ENCODE data around the gene MTHFR.
A peak's percentile ranks its signal among the peaks of the same experiment; 100 is the strongest.
"Not testable (repeated sequence)": the region's sequence is repeated elsewhere in the genome, so short reads cannot be mapped to it uniquely, and the experiment has no call there.

Gene MTHFR

DNA sequence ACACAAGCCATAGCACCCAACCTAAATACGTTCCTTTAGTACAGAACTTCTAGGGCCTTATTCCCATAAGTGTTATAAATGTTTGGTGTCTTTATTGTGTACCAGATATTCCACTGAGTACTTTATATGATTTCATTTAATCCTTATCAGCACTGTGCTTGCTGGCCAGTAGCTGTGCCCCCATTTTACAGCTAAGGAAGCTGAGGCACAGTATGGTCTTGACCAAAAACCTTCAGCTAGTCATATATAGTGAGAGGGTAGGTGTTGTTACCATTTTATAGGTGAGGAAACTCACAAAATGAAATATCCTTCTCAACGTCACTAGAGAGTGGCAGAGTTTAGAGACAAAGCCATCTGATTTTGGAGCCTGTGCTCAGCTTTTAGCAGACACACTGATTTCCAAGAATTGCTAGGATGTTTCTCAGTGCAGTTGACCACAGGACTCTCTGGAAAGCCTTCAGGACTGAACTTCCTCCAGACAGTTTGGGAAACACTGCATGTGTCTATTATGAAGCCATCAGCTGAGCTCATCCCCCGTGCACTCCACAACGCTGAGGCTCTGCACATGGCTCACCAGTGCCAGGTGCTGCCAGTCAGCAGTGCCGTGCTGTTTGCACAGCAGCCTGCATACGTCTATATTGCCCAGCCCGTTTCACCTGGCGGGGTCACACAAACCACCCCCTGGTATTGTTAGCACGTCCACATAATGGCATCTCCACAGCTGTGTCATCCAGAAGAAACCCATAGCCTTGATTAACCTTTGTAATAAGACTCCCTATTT is 26.4 kb upstream of the MTHFR start:
- no peak for DNase-seq

DNA sequence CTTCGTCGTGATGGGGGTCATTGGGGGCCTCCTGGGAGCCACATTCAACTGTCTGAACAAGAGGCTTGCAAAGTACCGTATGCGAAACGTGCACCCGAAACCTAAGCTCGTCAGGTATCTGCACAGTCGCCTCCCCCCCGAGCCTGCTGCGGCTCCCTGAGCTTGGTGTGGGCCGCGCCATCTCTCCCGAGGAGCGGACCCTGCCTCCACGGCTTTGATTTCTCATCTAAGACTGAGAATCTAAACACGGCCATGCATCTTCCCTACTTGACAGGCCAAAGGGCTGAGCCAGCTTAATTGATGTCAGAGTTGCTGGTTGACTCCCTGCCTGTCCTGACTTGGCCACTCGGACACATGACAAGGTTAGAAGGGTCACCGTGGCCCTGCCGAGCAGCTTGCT is 22.7 kb upstream of the MTHFR start:
- no peak for DNase-seq

DNA sequence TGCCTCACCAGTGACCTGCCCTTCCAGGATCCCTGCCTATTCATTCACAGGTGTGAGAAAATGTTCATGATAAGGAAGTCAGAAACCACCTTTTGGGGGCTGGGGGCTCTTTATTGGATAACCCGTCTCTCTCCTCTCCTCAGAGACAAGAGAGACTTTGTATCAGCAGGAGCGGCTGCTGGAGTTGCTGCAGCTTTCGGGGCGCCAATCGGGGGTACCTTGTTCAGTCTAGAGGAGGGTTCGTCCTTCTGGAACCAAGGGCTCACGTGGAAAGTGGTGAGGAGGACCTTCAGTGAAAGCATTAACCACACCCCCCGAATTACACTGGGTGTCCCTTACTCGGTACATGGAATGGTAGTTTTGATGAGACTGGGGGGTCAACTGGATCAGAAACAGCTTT is 21.2 kb upstream of the MTHFR start:
- DNase-seq: no peak

DNA sequence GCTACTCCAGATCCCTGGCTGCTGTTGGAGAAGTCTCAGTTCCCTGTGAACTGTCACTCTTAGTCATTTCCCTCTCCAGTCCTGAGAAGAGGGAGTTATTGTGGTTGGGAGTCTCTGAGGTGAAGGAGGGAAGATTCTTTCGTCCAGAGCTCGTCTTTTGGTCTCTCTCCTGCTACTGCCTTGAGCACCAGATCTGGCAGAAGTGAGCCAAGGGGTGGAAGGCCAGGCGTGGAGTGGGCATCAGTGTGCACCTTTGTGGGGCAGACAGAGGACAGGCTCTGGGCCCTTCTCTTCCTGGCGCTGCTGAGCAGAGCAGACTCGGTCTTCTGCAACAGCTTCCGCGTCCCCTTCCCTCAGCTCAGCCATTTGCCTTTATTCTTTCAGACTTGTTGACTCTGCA is 19.4 kb upstream of the MTHFR start:
- no peak for DNase-seq

DNA sequence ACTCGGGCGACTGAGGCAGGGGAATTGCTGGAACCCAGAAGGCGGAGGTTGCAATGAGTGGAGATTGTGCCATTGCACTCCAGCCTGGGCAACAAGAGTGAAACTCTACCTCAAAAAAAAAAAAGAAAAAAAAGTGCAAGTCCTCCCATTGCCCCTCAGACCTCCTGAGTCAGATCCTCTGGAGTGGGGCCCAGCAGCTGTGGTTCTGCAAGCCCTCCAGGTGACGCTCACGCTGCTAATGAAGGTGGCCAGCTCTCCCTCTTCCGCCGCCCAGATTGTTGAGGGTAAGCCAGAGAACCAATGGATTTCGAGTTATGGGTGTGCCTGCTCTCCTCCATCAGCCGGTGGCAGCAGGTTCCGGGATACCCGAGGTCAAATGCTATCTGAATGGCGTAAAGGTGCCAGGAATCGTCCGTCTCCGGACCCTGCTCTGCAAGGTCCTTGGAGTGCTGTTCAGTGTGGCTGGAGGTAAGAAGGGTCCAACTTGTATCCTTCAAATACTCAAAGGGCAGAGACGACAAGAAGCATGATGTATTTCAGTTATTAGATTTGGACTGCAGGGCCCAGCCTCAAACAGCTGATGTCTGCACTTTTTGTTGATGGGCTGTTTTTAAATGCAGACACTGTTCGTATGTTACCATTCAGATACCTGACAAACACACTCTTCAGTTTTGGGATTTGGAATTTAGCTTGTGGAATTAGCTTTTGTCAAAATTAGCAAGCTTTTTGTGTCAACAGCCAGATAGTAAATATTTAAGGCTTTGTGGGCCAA is 17.8 kb upstream of the MTHFR start:
- no peak for DNase-seq

DNA sequence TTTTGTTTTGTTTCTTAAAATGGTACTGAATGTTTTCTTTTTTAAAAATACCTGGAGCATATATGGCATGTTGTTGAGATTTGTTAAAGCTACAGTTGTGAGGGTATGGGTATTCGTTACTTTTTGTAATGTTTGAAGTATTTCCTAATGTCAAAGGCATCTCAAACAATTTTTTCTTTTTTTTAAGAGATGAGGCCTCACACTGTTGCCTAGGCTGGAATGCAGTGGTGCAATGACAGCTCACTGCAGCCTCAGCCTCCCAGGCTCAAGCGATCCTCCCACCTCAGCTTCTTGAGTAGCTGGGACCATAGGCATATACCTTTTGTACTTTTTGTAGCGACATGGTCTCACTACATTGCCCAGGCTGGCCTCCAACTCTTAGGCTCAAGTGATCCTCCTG is 16.3 kb upstream of the MTHFR start:
- no peak for DNase-seq

DNA sequence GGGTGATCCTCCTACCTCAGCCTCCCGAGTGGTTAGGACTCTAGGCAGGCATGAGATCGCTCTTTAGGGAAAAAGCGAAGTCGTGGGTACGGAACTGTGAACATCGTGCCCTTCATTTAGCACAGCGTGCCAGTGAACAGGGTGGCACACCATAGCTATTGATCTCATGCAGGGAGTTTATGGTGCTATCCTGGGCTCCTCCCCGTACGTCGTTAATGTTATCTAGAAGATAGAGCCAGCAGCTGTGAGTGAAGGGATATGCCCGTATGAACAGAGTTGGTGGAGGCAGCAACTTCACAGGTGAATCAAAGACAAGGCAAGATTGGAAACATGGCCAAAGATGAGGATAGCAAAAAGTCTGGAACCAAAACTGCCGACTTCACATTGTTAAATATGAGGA is 11.4 kb upstream of the MTHFR start:
- DNase-seq: no peak

DNA sequence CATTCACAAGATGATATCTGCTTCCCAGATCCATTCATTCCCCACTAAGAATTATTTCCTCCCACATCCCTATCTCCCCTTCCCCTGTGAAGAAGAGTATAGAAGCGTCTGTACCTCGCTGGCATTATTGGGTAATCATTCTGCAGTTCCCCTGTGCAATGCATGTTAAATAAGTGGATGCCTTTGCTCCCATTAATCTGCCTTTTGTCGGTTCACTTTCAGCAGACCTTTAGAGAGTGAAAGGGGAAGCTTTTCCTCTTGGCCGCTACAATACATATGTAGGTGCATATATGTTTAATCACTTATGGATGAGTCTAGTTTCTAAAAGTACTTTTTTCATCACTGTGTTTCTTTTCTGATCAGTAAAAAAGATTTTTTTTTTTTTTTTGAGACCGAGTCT is 7.3 kb upstream of the MTHFR start:
- DNase-seq: no peak

DNA sequence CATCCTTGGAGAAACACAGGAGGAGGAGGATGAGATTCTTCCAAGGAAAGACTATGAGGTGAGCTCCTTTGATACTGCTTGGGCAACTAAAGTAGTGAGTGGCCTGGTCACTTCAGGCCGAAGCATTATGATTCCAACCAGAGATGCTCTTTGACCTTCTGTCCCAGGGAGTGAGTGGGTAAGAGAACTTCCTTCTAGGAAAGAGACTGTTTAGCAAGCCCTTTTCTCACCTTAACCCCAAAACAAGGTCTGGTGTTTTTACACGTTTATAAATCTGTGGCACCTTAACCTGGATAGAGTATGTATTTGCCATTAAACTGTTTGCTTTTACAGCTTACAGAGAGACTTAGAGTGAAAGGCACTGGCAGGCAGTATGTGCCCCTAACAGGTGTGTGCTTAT is 1.4 kb upstream of the MTHFR start:
- DNase-seq: no peak

DNA sequence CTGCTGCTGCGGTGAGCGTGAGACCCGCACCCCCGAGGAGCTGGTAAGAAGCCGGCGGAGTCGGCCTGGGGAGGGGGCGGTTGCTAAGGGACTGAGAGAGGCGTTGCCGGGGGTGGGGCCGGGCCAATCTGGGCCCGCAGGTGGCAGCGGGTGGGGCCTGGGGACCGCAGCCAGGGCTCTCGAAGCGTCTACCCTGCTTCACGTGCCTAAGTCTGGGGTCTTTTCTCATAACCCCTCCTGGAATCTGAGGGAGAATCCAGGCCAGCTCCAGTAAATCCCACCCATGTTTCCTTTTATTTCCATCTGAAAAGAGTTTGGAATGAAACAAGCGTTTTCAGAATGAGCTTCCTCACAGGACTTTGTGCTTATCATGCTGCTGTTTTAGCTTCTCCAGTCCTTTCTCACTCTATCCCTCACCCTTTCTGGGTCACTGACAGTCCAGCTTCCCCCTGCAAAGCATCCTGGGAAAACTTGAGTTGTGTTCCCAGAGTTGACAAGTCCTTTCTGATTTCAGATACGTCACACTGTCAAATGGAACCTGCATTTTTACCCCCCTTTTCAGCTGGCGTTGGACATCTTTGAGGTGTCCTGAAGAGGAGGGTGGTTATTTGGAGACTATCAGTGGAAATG is 658 bp upstream of the MTHFR start:
- DNase-seq: no peak

DNA sequence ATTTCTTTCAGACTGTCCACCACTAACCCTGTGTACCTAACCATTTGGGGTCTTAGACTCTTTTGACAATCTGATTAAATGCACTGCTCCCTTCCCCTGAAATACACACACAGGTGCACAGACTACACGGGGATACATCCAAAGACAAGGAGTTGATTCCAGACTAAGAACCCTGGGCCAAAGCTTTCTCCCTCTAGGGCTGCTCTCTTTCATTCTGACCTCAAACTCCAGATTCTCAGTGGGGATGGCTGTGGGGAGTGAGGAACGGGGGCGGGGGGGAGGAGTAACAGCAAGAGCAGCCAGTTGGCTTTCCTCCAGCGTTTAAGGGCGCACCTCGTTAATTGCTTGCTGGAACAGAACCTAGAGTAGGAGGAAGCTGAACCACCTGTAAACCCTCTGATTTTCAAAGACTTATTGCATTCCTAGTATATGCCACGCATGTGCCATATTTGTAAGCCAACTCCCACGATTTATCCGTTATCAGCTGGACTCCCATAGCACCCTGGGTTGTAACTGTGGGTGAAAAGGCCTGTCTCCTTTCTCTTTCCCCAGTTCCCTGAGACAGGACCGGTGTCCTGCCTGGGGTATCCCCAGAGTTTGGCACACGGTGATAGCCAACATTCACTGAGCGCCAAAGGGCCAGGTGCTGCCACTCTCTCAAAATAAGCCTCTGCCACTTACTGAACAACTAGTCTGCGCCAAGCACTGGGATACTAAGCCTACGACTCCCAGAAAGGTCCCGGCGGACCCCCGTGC is 920 bp downstream of the MTHFR start:
- DNase-seq: no peak

DNA sequence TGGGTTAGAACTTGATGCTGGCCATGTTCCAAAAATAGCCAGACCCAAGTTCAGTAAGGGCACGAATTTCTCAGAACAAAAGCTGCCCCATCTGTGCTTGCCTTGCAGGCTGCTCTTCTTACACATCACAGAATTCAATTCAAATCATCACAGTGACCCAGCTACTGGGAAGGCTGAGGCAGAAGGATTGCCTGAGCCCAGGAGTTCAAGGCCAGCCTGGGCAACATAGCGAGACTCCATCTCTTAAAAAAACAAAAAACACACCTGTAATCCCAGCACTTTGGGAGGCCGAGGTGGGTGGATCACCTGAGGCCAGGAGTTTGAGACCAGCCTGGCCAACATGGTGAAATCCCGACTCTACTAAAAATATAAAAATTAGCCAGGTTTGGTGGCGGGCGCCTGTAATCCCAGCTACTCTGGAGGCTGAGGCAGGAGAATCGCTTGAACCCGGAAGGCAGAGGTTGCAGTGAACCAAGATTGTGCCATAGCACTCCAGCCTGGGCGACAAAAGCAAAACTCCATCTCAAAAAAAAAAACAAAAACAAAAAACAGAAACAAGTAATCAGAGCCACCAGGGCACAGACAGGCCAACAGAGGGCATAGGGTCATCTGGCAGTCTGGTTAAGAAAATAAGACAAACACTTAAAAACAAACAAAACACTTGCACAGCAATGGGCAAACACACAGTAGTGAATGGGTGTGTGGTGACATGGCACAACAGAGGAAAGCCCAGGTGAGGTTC is 1.7 kb downstream of the MTHFR start:
- DNase-seq: not testable (repeated sequence)

DNA sequence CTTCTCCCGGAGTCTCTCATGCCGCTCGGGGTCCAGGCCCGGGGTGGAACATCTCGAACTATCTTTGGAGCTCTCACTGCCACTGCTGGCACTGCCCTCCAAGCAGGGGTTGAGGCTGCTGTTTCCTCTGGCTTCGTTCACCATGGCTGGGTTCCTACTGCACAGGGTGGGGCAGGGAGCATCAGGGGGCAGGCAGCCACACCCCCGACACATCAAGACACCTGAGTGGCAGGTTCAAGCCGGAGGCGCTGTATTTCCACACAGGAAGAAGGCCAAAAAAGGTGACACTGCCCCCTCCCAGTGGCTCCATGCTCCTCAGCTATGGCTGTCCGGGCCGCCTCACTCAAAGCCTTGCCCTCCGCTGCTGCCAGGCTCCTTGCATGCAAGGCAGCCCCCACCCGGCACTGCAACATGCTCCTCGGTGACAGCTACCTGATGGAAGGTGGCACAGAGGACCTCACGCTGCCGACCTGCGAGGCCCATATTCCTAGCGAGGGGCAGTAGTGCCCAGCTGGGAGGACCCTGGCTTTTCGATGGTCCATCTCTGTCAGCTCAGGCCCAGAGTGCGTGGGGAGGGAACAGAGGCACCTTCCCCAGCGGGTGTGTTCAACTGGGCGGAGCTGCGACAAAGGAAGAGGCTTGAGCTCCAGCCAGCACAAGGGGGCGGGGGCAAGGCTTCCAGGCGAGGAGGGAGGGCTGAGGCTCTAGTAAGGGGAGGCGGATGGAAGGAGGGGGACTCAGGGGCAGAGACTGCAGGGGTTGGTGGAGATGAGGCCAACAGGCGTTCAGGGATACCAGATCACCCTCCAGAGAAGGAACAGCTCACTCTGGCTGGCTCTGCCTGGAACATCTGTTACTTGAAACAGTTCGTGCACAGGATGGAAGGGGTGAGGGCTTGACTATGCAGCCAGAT is 2.5 kb downstream of the MTHFR start:
- peak; percentile 81 for DNase-seq

DNA sequence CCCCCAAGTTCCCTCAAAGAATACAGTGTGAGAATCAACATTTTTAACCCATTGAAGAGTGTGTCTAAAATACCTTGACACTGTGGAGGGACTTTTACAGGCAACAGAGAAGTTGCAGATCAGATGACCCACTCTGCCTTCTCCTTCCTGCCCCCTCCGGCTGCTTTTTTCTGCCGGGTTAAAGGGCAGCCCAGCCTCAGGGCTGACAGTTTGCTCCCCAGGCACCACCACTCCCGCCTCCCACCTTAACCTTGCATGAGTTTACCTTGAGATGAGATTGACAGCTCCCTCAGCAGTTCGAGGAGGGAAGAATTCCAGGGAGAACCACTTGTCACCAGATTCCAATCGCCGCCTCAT is 3.2 kb downstream of the MTHFR start:
- DNase-seq: no peak

DNA sequence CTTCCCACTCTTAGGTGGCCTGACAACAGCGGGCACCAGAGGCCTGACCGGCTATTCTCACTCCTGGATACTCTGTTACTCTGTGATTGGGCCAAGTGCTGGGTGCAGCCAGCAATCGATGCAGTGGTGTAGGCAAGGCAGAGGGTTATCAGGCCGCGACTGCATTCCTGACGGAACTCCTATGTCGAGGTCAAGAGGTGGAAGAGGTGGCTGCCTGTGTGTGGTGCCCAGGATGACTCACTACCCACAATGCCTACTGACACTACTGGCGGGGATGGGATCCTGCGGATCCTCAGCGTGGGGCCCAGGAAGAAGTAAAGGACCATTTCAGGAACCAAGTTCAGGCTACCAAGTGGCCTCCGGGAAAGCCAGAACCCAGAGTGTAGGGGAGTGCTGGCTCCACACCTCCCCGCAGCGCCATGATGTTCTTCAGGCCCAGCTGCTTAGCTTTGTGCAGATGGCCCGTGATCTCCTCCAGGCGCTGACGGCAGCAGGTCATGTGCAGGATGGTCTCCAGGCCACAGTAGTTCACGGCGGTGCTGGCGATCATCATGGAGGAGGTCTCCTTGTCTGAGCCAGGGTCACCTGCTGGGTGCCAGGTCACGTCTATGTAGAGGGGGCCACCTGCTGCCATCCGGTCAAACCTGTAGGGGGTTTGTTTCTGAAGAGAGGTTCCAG is 4.9 kb downstream of the MTHFR start:
- no peak for DNase-seq

DNA sequence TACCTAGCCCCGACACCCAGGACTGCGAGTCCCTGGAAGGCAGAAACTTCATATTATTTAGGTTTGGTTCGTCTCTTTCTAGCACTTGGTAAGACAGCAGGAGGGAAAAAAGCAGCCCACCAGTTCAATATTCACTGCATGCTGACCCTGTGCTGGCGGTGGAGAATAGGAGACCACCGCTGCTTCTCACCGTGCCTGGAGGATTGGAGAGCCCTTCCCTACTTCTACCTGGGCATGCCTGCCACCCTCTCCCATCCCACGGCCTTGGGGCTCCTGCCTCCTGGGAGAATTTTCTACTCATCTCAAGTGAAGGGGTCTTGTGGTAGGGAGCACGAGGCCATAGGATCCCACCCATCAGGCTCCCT is 5.4 kb downstream of the MTHFR start:
- no peak for DNase-seq

DNA sequence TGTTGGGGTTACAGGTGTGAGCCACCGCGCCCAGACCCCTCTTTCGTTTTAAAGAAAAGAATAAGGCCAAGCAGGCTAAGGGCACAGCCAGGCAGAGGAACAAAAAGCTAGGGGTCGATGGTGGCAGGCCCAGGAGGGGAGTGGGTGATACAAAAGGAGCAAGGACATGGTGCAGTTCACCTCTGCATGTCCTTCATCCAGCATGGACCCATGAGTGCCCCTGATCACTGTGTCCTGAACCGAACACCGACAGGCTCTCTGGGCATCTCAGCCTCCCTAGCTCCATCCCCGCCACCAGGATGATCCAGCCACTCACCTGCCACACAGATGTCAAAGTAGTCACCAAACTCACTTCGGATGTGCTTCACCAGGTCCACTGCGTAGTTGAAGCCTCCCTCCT is 5.9 kb downstream of the MTHFR start:
- no peak for DNase-seq

DNA sequence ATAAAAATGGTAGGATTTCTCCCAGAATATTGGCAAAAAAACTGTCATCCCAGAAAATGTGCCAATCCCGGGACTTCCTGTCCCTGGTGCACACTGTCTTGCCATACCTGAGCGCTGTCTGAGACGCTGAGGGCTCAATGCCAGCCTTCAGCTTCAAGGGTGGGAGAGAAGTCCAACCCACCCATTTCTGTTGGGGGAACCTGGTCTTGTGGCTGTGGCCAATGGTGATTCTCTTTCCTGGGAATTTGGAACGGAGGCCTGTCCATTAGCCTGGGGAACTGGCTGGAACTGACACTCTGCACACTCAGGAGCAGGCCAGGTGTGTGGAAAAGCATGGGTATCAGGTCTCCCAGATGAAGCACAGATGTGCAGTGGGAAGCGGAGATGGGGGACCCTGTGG is 6.7 kb downstream of the MTHFR start:
- no peak for DNase-seq

DNA sequence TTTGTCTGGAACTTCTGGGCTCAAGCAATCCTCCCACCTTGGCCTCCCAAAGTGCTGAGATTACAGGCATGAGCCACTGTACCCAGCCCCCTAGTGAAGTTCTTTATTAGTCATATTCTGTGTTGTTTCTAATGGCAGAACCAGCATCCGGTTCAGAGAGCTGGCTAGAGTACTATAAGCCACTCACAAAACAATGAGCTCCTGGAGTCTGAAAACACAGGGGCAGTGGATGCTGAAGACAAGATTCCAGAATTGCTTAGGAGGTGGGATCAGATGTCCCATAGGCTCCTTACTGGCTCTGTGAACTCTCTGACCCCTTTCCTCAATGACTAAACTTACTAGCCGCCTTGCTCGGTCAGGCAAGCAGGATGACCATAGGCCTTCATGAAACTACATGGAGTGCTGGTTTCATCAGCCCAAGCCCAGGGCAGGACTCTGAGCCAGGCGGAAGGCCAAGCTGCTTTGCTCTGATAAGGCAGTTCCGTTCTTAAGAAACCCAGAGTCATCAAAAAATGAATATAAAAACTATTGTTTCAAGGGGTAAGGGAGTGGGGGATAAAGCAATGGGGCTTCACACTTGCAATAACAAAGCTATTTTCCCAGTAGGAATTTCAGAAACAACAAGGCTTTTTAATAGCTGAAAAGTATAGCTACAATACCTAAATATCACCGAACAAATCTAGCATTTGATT is 8.1 kb downstream of the MTHFR start:
- no peak for DNase-seq

DNA sequence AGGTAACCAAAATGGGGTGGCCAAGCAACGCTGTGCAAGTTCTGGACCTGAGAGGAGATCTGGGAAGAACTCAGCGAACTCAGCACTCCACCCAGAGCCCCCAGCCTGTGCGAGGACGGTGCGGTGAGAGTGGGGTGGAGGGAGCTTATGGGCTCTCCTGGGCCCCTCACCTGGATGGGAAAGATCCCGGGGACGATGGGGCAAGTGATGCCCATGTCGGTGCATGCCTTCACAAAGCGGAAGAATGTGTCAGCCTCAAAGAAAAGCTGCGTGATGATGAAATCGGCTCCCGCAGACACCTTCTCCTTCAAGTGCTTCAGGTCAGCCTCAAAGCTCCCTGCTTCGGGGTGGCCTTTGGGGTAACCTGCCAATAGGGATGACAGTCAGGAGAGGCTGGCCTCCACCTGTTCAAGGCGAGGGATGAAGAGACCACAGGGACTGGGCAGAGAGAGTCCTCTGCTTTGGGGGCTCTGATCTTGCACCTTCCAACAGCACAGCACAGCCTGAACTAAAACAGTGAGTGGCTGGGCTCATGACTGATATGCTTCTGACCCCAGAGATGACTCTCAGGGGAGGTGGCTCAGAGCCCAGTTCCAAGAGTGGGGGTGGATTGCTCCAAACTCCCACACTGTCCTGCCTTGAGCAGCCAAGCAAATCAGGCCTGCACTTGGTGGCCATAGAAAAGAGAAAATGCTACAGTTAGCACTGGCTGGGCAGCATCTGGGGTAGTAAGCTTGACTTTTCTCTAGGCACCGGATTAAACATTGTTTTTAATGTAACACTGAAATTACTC is 9.5 kb downstream of the MTHFR start:
- DNase-seq: no peak

Data from activated CD8-positive, alpha-beta memory T cell treated with anti-CD3 and anti-CD28 coated beads, Interleukin-2, amount 50 U/mL, for 48 hours (primary cell).